ENCODE data around the gene KRT7.
"Not testable (repeated sequence)": the region's sequence is repeated elsewhere in the genome, so short reads cannot be mapped to it uniquely, and the experiment has no call there.

Gene KRT7

GRCh38 chr12:52278575-52279421 lies 45.8 kb downstream of the KRT7 start:
- peak; percentile 74 for DNase-seq

GRCh38 chr12:52279422-52280318 lies 46.6 kb downstream of the KRT7 start:
- DNase-seq = no peak

DNA sequence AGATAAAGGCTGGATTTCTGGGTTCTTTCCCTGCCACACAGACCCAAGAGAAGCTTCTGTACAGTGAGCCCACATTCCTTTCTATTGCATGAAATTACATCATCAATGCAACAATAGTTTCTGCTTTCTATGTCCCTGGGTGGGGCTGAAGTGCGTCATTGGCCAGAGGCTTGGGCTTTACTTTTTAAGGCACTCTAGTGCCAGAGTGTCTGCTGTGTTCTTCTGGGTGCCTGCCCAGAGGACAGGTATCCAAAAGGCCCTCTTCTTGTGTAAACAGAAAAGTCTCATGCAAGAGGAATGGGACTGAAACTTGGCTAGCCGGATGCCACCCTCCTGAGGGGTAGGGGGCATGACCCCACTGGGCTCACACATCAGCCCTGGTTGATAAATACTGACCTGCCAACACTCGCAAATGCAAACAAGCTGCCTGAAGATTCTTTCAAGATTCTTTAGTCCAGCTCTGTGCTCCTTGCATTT lies 47.3 kb downstream of the KRT7 start:
- DNase-seq = no peak

DNA sequence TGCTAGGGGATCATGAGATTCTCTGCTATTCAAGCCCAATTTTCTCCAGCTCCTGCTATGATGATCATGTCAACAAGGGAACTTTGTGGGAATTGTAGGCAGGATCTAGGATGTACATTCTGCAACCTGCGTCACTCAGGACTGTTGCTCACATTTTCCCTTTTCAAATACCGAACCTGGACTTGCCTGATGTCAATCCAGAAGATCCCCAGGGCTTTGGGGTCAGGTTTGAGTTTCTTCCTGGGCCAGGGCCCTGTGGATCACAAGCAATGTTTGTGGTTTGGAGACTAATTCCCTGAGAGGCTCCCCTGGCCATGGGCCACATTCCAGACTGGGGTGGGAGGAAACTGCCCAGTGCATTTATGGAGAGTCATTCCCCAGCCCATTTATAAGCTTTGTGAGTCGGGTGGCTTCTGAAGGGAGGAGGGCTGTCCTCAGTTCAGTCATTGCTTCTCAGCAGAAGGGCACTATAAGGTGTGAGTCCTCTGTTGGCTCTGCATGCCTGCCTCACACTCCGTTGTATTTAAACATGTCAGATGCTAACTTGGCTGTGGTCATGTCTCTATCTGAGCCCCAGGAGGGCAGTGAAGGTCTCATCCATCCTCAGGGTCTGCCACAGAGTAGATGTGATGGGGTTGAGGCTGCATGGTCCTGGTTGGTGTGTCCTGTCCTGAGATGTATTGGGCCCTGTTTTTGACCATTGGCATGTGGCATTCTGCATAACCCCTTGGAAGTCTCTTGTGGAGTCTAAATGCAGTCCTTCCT lies 47.9 kb downstream of the KRT7 start:
- DNase-seq = no peak

DNA sequence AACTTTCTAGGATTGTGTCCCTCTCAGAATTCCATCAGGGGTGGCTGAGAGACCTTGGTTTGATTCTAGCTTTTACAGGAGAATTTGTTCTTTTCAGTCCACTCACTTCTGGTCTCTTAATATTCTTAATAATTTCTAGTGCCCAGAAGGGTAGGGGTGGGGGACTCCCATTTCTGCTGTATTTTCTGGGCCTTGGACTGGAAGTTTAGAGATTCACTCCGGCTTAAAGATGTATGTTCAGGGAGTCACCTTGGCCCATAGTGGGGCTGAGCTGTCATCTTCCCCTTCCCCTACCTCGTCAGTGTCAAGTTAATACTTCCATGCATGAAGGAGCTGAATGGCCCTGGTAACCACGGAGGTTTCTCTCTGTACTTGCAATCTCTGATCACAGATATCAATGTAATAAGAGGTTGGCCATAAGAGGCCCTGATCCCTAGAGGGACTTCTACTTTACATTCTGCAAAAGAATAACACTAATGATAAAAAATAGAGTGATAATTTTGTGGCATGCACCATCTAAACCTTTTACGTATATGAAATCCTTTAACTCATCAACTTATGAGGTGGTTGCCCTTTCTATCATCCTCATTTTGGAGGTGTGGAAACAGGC lies 51.6 kb downstream of the KRT7 start:
- DNase-seq = no peak

DNA sequence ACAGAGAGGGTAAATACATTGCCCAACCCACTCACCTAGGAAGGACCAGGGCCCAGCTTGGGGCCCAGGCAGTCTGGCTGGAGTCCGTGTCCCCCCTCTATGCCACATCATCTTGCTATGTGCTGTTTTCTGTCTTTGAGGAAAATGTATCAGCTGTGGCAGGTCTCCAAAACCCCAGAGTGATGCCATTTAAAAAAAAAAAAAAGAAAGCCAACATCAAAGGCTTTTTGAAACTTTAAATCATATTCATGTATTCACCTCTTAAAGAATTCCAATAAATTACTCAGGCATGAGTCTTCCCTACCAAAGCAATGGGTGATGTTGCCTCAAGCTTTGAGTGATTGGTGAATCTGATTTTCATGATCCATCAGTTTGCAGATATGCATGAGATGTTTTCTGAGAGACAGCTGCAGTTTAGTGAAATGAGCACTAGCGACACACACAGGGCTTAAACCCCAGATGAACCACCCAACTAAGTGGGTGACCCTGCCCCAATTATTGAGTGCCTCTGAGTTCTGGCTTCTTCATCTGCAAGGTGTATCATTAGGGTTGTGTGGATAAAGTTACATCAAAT lies 52.2 kb downstream of the KRT7 start:
- no peak for DNase-seq

- DNase-seq = no peak
Observed at GRCh38 chr12:52285851-52286530, 52.9 kb downstream of the KRT7 start.

GRCh38 chr12:52286857-52287785 lies 54.1 kb downstream of the KRT7 start:
- not testable (repeated sequence) for DNase-seq

GRCh38 chr12:52287816-52288805 lies 55.1 kb downstream of the KRT7 start:
- not testable (repeated sequence) for DNase-seq

DNA sequence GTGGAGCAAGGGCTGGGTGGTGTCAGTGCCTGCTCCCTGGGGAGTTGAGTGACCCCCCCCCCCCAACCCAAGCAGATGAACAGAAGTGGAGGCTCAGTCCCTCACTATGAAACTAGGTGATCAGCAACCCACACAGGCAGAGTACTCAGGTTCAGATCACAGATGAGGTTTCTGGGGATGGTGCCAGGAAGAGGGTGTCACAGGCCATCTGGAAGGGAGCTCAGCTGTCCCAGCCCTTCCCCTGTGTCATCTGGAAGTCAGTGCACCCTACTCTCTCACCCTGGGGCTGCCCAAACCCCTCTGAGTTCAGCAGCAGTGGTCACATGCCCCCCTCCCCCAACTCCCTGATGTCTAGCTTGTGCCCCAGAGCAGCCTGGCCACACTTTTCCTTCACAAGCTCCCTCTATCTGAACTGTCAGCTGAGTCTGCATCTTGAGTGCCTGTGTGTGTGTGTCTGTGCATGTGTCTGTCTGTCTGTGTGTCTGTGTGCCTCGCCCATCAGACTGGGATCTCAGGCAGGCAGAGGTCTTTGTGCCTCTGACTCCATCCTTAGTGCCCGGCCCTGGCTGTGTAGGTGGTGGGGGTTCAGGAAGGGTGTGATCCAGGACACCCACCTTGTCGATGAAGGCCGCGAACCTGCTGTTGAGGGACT lies 57.6 kb downstream of the KRT7 start:
- not testable (repeated sequence) for DNase-seq

GRCh38 chr12:52291267-52291935 lies 58.4 kb downstream of the KRT7 start, which contains the start of gene KRT81:
KRT81 (minus strand) TSS chr12:52291534; CDS start chr12:52291465, 69 bp downstream.
- no peak for DNase-seq

DNA sequence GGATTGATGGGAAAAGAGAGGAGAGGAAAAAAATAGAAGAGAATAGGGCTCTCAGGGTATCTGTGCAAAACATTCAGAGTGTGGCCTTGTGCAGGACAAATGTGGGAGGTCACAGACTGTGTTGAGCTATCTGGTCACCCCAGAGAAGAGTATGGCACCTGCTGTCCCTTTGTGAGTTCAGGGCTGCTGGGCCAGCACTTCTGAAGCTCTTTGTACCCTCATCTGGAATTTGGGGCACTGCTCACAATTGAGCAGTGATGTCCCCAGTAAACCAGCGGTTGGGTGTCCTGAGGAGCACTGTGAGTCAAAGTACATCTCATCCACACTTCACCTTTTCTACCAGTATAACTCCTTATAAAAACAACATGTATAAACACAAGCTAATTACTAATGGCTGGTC lies 60.9 kb downstream of the KRT7 start:
- no peak for DNase-seq

GRCh38 chr12:52294803-52295202 lies 61.8 kb downstream of the KRT7 start:
- no peak for DNase-seq

DNA sequence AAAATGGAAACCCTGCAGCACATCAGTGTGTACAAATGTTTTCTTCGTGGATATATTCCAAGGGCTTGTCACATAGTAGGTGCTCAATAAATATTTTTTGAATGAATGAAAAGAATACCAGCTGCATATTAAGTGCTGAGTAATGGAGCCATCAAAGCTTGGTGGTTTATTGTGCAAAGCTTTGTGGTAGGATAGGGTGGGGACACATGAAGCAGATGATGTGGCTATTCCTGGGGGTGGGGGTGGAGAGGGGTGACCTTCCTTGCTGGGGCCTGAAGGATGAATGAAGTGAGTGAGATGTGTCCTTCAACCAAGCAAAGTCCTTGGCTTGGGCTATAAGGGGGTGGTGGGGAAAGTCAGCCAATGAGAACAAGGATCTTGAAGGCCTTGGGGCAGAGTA lies 62.6 kb downstream of the KRT7 start:
- DNase-seq = no peak

GRCh38 chr12:52296572-52297215 lies 63.7 kb downstream of the KRT7 start:
- DNase-seq = no peak
